Testis (tissue), 2 donors: ENCODE measurements around the gene CXADR.

Source experiments
- POLR2A ChIP-seq: fragments of 450-650 bp; IDR thresholded peaks from one replicate; pipeline ENCODE4 v1.6.1; 2017; ENCODE audit warnings: antibody characterized with exemption, mild to moderate bottlenecking, moderate library complexity
- TF ChIP-seq, protein P1 (sequence below), 3 experiments: fragments of 450-650 bp in 2 of 3; fragments of 200-600 bp in 1 of 3; sonication (generic) in 1 of 3; IDR thresholded peaks; one replicate each; pipeline ENCODE4 v1.5.1; 2016 to 2019; ENCODE audit warnings: antibody characterized with exemption in 3 of 3, mild to moderate bottlenecking in 2 of 3, moderate library complexity in 1 of 3

- TF ChIP-seq POLR2A, result peak; percentile 46
- TF ChIP-seq, protein P1, sequence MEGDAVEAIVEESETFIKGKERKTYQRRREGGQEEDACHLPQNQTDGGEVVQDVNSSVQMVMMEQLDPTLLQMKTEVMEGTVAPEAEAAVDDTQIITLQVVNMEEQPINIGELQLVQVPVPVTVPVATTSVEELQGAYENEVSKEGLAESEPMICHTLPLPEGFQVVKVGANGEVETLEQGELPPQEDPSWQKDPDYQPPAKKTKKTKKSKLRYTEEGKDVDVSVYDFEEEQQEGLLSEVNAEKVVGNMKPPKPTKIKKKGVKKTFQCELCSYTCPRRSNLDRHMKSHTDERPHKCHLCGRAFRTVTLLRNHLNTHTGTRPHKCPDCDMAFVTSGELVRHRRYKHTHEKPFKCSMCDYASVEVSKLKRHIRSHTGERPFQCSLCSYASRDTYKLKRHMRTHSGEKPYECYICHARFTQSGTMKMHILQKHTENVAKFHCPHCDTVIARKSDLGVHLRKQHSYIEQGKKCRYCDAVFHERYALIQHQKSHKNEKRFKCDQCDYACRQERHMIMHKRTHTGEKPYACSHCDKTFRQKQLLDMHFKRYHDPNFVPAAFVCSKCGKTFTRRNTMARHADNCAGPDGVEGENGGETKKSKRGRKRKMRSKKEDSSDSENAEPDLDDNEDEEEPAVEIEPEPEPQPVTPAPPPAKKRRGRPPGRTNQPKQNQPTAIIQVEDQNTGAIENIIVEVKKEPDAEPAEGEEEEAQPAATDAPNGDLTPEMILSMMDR (IDR thresholded peaks at IDR 0.05), result peak in 1 of 3 experiments; percentile 14
These were observed 98.7 kb downstream of the CXADR start for GRCh38 chr21:17611414-17612022.
